GM21447 (cell line): ENCODE data around the gene MXRA7.
"Not testable (repeated sequence)": the region's sequence is repeated elsewhere in the genome, so short reads cannot be mapped to it uniquely, and the experiment has no call there.

Experiments
- ATAC-seq: cut with Tn5 transposase; IDR thresholded peaks from one replicate; pipeline ENCODE4 v1.9.1; 2021; ENCODE audit not compliant: unreplicated experiment

Gene MXRA7

GRCh38 chr17:76716146-76716838 lies 5.5 kb upstream of the MXRA7 start:
- ATAC-seq, result no peak

- no peak for ATAC-seq
Observed at GRCh38 chr17:76715496-76715830, 4.7 kb upstream of the MXRA7 start.

DNA sequence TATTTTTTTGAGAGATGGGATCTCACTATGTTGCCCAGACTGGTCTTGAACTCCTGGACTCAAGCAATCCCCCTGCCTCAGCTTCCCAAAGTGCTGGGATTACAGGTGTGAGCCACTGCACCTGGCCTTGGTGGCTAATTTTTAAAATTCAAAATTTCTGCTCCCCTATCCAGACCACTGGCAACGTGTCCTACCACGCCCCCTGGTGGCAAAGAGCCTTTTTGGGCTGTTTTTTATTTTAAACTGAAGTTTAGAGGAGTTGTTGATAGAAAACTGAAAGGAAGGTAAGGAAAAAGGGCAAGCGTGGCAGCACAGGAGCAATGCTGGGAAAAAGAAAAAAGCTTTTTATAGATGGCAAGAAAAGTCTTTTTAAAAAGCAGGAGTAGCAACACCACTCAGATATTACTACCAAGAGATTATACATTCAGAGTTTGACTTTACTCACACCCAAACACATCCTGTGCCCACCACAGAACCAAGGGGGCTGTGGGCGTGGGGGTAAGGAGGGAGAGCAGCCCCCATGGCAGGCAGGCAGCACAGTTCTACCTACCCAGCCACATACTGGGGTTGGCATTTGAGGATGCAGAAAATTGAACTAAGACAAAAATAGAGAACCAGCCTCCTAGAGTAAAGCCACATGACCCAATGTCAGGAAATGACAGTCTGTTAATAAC lies 4.2 kb upstream of the MXRA7 start:
- ATAC-seq, result no peak

DNA sequence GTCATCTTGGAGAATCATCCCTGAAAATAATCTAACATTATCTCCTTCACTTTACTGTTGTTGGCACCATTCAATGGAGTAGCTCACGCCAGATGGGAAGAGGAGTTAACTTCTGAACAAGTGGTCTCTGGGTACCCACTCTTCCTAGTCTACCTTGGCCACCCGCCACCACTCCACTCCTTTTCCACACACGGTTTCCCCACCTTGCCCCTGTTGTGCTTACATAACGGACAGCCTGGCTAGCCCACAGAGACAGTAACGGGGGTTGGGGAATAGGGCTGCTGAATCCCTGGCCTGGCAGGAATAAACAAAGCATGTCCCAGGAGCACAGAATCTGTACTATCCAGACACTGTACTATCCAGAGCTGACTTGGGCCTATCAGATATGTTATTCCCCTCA lies 3.6 kb upstream of the MXRA7 start:
- ATAC-seq, result no peak

DNA sequence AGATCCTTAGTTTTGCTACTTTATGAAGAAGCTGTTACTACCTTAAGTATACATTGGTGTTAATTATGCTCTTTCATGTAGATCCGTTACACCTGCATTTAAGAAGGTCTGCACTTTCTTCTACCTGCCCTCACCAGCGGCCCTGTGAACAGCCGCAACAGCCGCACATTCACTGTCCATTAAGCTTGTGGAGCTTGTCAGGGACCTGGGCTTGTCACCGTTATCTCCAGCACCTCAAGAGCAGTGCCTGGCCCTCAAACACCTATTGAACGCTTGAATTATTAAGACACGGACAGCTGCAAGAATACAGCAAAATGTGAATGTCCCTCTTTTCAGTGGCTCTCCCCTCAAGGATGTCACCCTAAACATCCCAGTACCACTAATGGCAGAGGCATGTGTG lies 3.0 kb upstream of the MXRA7 start:
- ATAC-seq, result no peak

DNA sequence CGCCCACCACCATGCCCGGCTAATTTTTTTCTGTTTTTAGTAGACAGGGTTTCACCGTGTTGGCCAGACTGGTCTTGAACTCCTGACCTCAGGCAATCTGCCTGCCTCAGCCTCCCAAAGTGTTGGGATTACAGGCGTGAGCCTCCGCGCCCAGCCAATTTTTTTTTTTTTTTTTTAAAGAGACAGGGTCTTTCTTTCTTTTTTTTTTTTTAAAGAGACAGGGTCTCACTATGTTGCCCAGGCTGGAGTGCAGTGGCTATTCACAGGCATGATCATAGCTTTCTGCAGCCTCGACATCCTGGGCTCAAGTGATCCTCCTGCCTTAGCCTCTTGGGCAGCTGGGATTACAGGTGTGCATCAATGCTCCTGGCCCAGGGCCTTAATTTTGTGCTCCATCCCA lies 1.6 kb upstream of the MXRA7 start:
- not testable (repeated sequence) for ATAC-seq

- not testable (repeated sequence) for ATAC-seq
Observed at GRCh38 chr17:76709951-76710862, 558 bp downstream of the MXRA7 start.

- ATAC-seq, result no peak
Observed at GRCh38 chr17:76709077-76709950, 1.5 kb downstream of the MXRA7 start.

GRCh38 chr17:76707985-76708807 lies 2.6 kb downstream of the MXRA7 start:
- no peak for ATAC-seq

DNA sequence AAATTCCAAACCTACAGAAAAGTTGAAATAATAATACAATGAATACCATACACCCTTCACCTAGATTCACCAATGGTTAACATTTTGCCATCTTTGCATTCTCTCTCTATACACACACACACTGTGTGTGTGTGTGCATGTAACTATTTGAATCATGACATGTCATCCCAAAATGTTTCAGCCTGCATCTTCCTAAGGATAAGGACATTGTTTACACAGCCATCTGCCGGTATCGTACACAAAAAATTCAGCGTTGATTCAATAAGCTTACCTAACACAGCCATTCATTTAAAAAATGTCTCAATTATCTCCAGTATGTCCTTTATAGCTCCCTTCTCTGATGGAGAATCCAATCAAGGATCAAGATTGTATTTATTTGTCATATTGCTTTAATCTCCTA lies 3.9 kb downstream of the MXRA7 start:
- ATAC-seq, result no peak

GRCh38 chr17:76704805-76705204 lies 6.0 kb downstream of the MXRA7 start:
- ATAC-seq, result no peak

- no peak for ATAC-seq
Observed at GRCh38 chr17:76702941-76703637, 7.7 kb downstream of the MXRA7 start.

GRCh38 chr17:76702076-76702475 lies 8.7 kb downstream of the MXRA7 start:
- ATAC-seq, result no peak

- no peak for ATAC-seq
Observed at GRCh38 chr17:76701471-76701967, 9.2 kb downstream of the MXRA7 start.

DNA sequence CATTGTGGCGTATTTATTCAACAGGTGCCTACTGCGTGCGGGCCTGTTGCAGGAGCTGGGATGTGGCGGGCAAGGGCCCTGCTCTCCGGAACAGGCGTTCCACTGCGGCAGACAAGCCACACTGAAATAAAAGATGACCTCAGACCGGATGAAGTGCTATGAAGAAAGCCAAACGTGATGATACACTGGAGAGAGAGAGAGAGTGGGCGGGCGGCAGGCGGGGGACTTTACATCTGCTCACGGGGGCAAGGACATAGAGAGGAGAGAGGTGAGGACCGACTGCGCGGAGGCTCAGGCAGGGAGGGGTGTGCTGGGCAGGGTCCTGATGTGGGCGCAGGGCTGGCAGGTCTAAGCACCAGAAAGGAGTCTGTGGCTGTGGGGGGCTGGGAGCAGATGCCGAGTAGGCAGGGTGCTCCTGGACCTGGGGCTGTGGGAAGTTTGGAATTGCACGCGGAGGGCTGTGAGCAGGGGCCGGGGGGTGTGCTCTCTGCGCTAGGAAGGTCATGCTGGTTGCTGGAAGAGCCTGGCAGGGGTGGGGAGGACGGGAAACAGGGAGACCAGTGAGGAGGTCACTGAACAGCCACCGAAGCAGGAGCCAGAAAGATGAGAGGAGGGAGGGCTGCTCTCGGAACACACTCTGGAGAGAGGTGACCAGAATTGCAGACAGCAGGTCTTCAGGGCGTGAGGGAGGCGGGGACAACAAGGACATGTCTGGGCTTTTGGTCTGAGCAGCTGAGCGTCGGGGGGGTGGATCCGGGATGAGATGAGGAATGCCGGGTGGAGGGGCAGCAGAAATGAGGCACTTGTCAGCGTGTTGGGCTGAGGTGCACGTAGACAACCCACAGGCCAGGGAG lies 9.9 kb downstream of the MXRA7 start:
- no peak for ATAC-seq

DNA sequence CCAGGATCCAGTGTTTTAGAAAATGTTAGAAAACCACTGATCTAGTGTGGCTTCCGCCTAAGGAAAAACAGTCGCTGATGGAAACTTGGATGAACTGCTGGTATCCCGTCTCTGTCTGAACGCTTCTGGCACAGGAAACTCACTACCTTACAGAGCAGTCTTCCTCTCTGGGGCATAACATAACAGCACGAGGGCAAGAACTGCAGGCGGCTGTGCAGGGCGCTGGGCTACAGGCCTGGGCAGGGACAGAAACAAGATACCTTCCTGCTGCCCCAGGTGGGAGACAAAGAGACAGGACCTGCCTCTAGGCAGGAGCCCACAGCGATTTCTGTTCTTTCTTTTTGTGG lies 10.5 kb downstream of the MXRA7 start:
- ATAC-seq, result no peak

DNA sequence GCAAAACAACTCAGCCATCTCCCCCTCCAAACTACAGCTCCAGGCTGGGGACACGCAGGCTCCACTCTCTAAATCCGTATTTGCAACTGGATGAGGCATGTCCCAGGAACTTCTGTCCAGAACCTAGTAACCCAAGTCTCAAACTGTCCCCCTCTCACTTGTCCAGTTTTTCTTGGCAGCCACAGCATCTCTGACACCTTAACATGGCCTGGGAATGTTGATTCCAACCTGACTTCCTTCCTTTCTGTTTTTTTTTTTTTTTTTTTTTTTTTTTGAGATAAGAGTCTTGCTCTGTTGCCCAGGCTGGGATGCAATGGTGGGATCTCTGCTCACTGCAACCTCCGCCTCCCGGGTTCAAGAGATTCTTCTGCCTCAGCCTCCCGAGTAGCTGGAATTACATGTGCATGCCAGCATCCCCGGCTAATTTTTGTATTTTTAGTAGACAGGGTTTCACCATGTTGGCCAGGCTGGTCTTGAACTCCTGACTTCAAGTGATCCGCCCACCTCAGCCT lies 12.2 kb downstream of the MXRA7 start:
- not testable (repeated sequence) for ATAC-seq
